PC-9 (cell line): ENCODE results near the gene PTPRM. TPM values are rescaled to one million over a fixed set of nuclear protein-coding genes. Genes with fewer than 3 reads are reported as not detected.

Experiments
- BruUV-seq: library from RNA; stranded (reverse); fragments of 400-500 nt; replicated peaks from 2 replicates; lab custom pipeline; 2021; lab: Mats Ljungman, UMichigan
- CTCF ChIA-PET: fragments of 300-600 bp; sonication (Branson Sonifier 250); formaldehyde crosslinking; loops from one replicate; lab custom pipeline; 2022; ENCODE audit warnings: antibody characterized with exemption; lab: Charles Lee
- POLR2A ChIA-PET: fragments of 300-600 bp; sonication (Branson Sonifier 250); formaldehyde crosslinking; loops from one replicate; lab custom pipeline; 2022; ENCODE audit warnings: antibody characterized with exemption; ENCODE audit not compliant: unreplicated experiment; lab: Charles Lee
- DNase-seq, 2 experiments: peaks; one replicate each; pipeline versions ENCODE4 v3.0.0 to v3.0.0-alpha.2; 2015 to 2022; ENCODE audit warnings: mixed read lengths in 1 of 2
- H2AFZ ChIP-seq: fragments of 200-600 bp; sonication (generic); 2 replicates; pipeline ENCODE4 v1.8.1; 2017; ENCODE audit warnings: antibody characterized with exemption
- H3F3A ChIP-seq: fragments of 200-600 bp; sonication (generic); 2 replicates; pipeline ENCODE4 v1.8.1; 2017; ENCODE audit warnings: antibody characterized with exemption, mild to moderate bottlenecking, low read depth; ENCODE audit not compliant: insufficient read depth
- H3K27ac ChIP-seq: fragments of 200-600 bp; sonication (generic); 2 replicates; pipeline ENCODE4 v1.6.1; 2016; ENCODE audit warnings: mixed run types
- H3K27me3 ChIP-seq: fragments of 200-600 bp; sonication (generic); 2 replicates; pipeline ENCODE4 v1.6.1; 2016; ENCODE audit warnings: low read depth, mixed run types; ENCODE audit not compliant: insufficient read depth
- H3K36me3 ChIP-seq: fragments of 200-600 bp; sonication (generic); 2 replicates; pipeline ENCODE4 v1.6.1; 2016; ENCODE audit warnings: low read depth, mixed run types
- H3K4me1 ChIP-seq: fragments of 200-600 bp; sonication (generic); replicated peaks from 2 replicates; pipeline ENCODE4 v1.6.1; 2016; ENCODE audit warnings: mixed run types; ENCODE audit not compliant: insufficient read depth
- H3K4me2 ChIP-seq: fragments of 200-600 bp; sonication (generic); 2 replicates; pipeline ENCODE4 v1.6.1; 2017; ENCODE audit warnings: mixed run types
- H3K4me3 ChIP-seq: fragments of 200-600 bp; sonication (generic); 2 replicates; pipeline ENCODE4 v1.6.1; 2016; ENCODE audit warnings: mixed run types
- H3K79me2 ChIP-seq: fragments of 200-600 bp; sonication (generic); 2 replicates; pipeline ENCODE4 v1.6.1; 2017; ENCODE audit warnings: low read depth, mixed run types
- H3K9me2 ChIP-seq: fragments of 200-600 bp; sonication (generic); 2 replicates; pipeline ENCODE4 v1.8.1; 2017; ENCODE audit warnings: mild to moderate bottlenecking; ENCODE audit not compliant: insufficient read depth
- H3K9me3 ChIP-seq: fragments of 200-600 bp; sonication (generic); 2 replicates; pipeline ENCODE4 v1.8.1; 2016; ENCODE audit warnings: low read depth; ENCODE audit not compliant: insufficient read depth
- H4K20me1 ChIP-seq: fragments of 200-600 bp; sonication (generic); 2 replicates; pipeline ENCODE4 v1.8.1; 2017; ENCODE audit not compliant: insufficient read depth
- CTCF ChIP-seq: fragments of 200-600 bp; sonication (generic); conservative IDR thresholded peaks from 2 replicates; pipeline ENCODE4 v1.6.1; 2017; ENCODE audit warnings: mixed run types, antibody characterized with exemption, mild to moderate bottlenecking, moderate library complexity
- EZH2 ChIP-seq: fragments of 200-600 bp; sonication (generic); IDR thresholded peaks from 2 replicates; pipeline ENCODE4 v1.8.0; 2017; ENCODE audit warnings: antibody characterized with exemption, low read depth
- intact Hi-C: fragments of 100-400 bp; cut with micrococcal nuclease; formaldehyde crosslinking; loops from one replicate; pipeline ENCODE4 v1.10.0; 2022; ENCODE audit not compliant: unreplicated experiment
- total RNA-seq: library from RNA; stranded (reverse); gene quantifications from 2 replicates; pipeline ENCODE4 v1.2.3, GENCODE V29; 2021

PTPRM gene
- total RNA-seq, 1 experiment from 2014 or later, result 32.5 TPM

- CTCF ChIA-PET, result interaction anchor here (0.6 to 0.9 kb wide), 3 partner anchors 9 to 52 kb away, joined by 3 to 4 read pairs (median 4); no protein-coding TSS in a partner anchor
- H3K4me2 ChIP-seq, result peak overlapping the region; percentile 68
Measured at GRCh38 chr18:7575465-7576028, 8.4 kb downstream of the PTPRM start.

GRCh38 chr18:7576077-7576476, 9.0 kb downstream of the PTPRM start:
- Histone ChIP-seq H2AFZ (no peak overlapping the region), H4K20me1 (no peaks in the 10 kb centered on the region), H3K9me3 (no peaks in the 10 kb centered on the region), H3K79me2 (peaks cover 39% of the 10 kb centered on the region), H3K27ac (peak overlapping the region; percentile 74), H3K4me1 (peaks cover 39% of the 10 kb centered on the region), H3K9me2 (no peaks in the 10 kb centered on the region), H3F3A (peaks cover 20% of the 10 kb centered on the region), H3K36me3 (no peaks in the 10 kb centered on the region), H3K4me3 (peak overlapping the region; percentile 5; the same call in 1 of the 2 replicates), H3K4me2 (peak overlapping the region; percentile 68), H3K27me3 (no peaks in the 10 kb centered on the region)
- intact Hi-C loops, result no loop called here
- CTCF ChIA-PET, result interaction anchor here (0.6 to 0.9 kb wide), 3 partner anchors 9 to 51 kb away, joined by 3 to 4 read pairs (median 4); no protein-coding TSS in a partner anchor
- POLR2A ChIA-PET, result no interaction called here
- no peak for TF ChIP-seq EZH2
- BruUV-seq, result no TSS peak
- no peak for DNase-seq

More at GRCh38 chr18:7575465-7576028, 8.4 kb downstream of the PTPRM start:
- Histone ChIP-seq H4K20me1 (no peaks in the 10 kb centered on the region), H3K27ac (peak overlapping the region; percentile 74), H3K4me1 (peaks cover 39% of the 10 kb centered on the region), H3F3A (peaks cover 20% of the 10 kb centered on the region), H3K9me3 (no peaks in the 10 kb centered on the region), H3K36me3 (no peaks in the 10 kb centered on the region), H3K9me2 (no peaks in the 10 kb centered on the region), H3K27me3 (no peaks in the 10 kb centered on the region), H2AFZ (peak overlapping the region; percentile 50; the same call in 1 of the 2 replicates), H3K79me2 (peaks cover 44% of the 10 kb centered on the region), H3K4me3 (peak overlapping the region; percentile 5; the same call in 1 of the 2 replicates)
- POLR2A ChIA-PET, result no interaction called here
- BruUV-seq, result no TSS peak
- intact Hi-C loops, result loop anchor here (2.0 kb wide), 1 partner anchor 51 kb away; no protein-coding TSS in a partner anchor
- DNase-seq, result peak in 1 of 2 experiments; percentile 65
- TF ChIP-seq CTCF, result no peak
- no peak for TF ChIP-seq EZH2

GRCh38 chr18:7576685-7577084, 9.6 kb downstream of the PTPRM start:
- CTCF ChIA-PET, result interaction anchor here (0.6 to 1.6 kb wide), 2 partner anchors 9 to 1215 kb away, joined by 3 to 11 read pairs; partner anchors contain the start of gene PTPRM
- TF ChIP-seq EZH2 (no peak), CTCF (no peak)
- peaks cover 39% of the 10 kb centered on the region for H3K4me1 ChIP-seq
- peaks cover 20% of the 10 kb centered on the region for H3F3A ChIP-seq
- H4K20me1 ChIP-seq, result no peaks in the 10 kb centered on the region
- intact Hi-C loops, result no loop called here
- H3K79me2 ChIP-seq, result peaks cover 33% of the 10 kb centered on the region
- H3K27ac ChIP-seq, result peak overlapping the region; percentile 74
- H3K27me3 ChIP-seq, result no peaks in the 10 kb centered on the region
- no peaks in the 10 kb centered on the region for H3K9me2 ChIP-seq
- peak in 1 of 2 experiments; percentile 76 for DNase-seq
- no TSS peak for BruUV-seq
- no peaks in the 10 kb centered on the region for H3K36me3 ChIP-seq
- peak overlapping the region; percentile 68 for H3K4me2 ChIP-seq
- POLR2A ChIA-PET, result interaction anchor here (0.6 kb wide), 1 partner anchor 499 kb away, joined by 3 read pairs; no protein-coding TSS in a partner anchor
- H3K9me3 ChIP-seq, result no peaks in the 10 kb centered on the region
- no peak overlapping the region for H3K4me3 ChIP-seq
- no peak overlapping the region for H2AFZ ChIP-seq
